ENCODE data around the gene LGR6. TPM values are rescaled to one million over a fixed set of nuclear protein-coding genes. Genes with fewer than 3 reads are reported as not detected.

Gene LGR6
- total RNA-seq, 1 donor from 2014 or later = 0.05 TPM

- DNase-seq (ENCODE audit: low read depth) = no peak
Measured at GRCh38 chr1:202200669-202201068, 7.1 kb downstream of the LGR6 start.

DNA sequence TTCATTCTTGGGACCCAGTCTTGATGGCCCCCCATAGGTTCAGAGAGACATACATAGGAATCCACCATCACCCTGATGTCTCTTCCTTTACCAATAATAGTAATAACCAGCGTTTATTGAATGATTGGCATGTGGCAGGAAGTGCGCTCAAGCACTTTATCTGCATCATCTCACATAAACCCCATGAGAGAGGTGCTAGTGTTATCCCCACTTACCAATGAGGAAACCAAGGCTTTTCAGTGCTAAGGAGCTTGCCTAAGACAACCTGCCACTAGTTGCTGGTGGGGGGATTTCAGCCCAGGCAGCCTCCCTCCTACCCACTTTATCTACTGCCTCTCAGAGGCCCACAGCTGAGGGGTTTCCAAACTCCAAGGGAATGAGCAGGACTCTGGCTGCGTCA, 7.7 kb downstream of the LGR6 start:
- no peak for DNase-seq (ENCODE audit: low read depth)

DNA sequence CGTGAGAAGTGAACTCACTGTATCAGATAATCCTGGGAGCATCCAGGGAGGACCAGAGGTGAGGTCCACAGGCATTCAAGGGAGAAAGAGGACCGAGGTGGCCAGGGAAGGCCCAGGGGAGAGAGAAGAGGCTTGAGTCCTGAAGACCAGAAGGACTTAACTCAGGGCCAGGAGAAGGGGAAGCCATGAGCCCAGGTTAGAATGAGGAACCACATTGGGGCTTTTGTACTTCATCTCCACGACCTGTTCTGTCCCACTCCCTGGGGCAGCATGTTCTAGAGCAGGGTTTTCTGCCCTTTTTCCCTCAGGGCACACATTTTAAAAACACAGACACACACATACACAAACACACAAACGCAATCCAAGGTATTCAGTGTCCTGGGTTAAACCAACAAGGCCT, 8.4 kb downstream of the LGR6 start:
- DNase-seq (ENCODE audit: low read depth) = no peak

DNA sequence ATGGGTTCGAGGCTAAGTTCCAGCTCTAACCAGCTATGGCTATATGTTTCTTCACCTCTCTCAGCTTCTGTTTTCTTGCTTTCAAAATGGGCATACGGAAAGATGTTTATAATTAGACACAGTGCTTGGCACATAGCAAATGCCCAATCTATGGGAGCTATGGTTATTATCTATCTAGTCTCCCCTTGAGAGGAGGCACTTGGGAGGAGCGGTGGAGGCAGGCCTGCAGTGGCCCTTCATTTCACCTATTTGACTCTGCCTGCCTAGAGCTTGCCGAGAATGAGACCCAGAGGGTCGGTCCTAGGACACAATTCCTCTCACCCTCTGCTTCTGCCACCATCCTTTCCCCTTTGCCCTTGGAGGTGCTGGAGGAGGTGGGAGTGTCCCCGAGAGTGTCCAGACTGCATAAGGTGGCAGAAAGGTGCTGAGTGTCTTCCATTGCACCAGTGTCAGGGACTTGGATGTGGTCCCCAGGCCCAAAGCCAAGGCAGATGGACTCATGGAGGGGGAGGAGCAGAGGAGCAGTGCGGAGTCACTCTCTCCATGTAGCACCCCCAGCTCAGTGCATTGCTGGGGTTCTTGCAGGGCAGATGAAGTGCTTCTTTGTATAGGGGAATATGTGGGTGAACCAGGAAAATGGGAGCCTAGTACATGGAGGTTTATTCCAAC, 9.0 kb downstream of the LGR6 start:
- no peak for DNase-seq (ENCODE audit: low read depth)

DNA sequence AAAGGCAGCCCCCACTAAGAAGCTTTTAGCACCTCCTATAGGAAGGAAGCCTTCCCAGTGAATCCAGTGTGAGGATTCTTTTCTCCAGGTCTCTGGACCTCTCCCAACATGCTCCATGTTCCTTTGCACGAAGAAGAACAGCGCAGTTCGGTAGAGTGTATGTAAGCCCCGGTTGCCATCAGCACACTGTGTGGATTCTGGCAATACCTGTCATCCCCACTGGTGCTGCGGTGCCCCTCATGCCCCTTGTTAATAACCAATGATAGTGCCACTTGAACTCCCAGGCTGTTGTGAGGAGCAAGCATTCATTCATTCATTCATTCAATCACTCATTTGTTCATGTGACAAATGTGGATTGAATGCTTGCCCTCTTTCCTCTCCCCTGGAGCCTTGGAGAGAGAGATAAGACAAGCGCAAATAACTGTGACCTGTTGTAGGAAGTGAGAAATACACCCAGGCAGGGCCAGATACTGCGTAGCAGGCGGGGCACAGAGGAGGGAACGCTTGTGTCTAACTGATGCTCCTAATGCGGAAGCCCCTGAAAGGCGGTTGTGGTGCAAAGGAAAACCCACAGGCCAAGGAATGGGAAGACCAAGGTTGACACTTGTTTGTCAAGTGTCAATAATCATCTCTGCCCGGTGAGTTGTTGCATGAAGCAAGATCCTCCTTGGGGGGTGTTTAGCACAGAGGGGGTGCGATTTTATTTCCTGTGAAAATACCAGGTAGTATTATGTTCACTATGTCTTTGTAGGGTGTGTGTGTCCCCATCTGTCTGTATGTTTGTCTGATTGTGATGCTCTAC, 9.8 kb downstream of the LGR6 start:
- DNase-seq (ENCODE audit: low read depth) = no peak

DNA sequence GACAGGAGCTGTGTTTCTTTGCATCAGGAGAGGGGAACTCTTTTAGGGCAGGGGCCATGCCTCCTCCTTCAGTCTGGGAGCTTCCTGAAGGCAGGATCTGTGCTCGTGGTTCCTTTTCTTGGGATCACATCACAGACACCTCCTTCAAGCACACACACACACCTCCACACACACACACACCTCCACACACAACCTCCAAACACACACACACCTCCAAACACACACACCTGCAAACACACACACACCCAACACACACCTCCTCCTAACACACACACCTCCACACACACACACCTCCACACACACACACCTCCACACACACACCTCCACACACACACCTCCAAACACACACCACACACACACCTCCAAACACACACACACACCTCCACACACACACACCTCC, 10.5 kb downstream of the LGR6 start:
- DNase-seq (ENCODE audit: low read depth) = no peak

DNA sequence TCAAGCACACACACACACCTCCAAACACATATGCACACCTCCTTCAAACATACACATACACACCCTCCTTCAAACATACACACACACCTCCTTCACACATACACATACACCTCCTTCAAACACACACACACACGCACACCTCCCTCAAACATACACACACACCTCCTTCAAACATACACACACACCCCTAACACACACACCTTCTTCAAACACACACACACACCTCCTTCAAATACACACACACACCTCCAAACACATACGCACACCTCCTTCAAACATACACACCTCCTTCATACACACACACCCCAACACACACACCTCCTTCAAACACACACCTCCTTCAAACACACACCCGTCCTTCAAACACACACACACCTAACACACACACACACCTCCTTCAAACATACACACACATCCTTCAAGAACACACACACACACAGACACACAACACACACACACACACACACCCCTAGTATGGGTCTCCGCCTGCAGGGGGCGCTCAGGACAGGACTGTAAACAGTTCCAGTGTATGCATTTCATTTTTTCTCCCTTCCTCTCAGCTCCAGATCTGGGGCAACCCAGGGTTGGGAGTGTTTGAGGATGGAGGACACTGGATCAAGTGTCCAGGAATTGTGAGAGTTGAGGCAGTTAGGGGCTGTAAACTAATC, 12.1 kb downstream of the LGR6 start:
- DNase-seq (ENCODE audit: low read depth) = no peak

- DNase-seq (ENCODE audit: low read depth) = peak; percentile 49
Measured at GRCh38 chr1:202207292-202207691, 13.7 kb downstream of the LGR6 start.

DNA sequence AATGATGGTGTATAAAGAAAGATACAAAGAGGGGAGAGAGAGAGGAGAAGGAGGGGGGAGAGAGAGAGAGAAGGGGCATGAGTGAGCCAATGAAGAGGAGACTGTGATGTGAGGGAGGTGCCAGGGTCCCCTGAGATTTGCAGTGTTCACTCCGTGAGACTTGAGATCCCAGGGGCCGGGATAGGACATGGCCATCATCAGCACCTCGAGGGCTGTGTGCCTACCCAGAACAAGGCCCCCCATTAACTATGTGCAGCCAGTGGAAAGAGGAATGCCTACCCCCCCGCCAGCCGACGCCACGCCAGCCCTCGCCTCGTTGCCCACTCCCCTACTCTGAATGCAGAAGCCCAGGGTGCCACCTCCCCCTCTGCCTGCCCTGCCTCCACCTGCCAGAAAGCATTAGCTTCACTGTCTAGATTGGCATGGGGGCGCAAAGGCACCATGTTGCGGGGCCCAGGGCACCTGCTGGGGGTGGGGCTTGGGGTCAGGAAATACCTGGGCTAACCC, 14.8 kb downstream of the LGR6 start:
- no peak for DNase-seq (ENCODE audit: low read depth)

DNA sequence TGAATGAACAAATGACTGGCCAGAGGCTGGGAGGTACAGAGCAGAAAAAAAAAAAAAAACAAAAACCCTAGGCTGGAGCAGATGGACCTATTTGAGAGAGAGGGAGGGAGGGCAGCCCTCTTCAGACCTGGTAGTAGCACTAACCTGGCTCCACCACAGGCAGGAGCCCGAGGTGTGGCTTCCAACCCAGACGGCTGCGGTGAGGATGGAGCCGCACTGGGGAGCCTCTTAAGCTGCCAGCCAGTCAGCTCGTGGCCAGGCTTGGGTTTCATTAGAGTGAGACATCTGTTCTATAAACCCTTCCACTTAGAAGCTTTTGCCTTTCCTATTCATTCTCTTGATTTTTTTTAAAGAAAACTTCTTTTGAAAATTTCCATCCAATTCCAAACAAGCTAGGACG, 16.8 kb downstream of the LGR6 start:
- DNase-seq (ENCODE audit: low read depth) = peak; percentile 24

- no peak for DNase-seq (ENCODE audit: low read depth)
Measured at GRCh38 chr1:202210969-202211368, 17.4 kb downstream of the LGR6 start.

- DNase-seq (ENCODE audit: low read depth) = no peak
Measured at GRCh38 chr1:202212787-202213186, 19.2 kb downstream of the LGR6 start.

- no peak for DNase-seq (ENCODE audit: low read depth)
Measured at GRCh38 chr1:202213361-202214088, 19.9 kb downstream of the LGR6 start.

DNA sequence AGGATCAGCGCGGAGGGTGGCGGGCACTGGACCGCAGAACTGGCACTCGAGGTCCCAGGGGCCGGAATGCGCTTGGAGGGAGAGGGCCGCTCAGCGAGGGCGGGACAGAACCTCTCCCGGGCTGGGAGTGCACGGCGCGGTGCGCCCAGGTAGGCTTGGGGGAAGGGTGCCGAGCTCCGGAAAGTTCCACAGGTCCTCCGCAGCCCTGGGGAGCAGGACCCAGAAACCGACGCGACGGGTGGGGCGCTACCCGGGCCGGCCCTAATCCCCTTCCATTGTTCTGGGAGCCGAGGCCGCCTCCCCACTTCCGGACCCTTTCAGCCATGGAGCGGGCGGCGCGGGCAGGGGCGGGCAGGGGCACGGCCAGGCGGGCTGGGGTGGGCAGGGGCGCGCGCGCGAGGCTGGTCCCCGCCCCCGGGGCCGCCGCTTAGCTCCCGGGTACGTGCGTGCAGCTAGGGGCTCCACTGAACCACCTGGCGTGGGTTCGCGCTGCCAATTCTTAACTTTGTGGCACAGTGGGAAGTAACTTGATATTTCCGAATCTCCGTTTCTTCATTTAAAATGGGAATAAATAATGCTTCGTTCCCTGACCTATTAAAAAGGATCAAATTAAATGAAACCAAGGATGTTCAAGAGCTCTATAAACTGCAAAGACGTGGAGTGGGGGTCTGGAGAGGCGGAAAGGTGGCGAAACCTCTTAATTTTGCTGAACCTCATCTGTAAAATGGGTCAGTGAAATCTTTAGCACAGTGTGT, 20.7 kb downstream of the LGR6 start:
- no peak for DNase-seq (ENCODE audit: low read depth)

DNA sequence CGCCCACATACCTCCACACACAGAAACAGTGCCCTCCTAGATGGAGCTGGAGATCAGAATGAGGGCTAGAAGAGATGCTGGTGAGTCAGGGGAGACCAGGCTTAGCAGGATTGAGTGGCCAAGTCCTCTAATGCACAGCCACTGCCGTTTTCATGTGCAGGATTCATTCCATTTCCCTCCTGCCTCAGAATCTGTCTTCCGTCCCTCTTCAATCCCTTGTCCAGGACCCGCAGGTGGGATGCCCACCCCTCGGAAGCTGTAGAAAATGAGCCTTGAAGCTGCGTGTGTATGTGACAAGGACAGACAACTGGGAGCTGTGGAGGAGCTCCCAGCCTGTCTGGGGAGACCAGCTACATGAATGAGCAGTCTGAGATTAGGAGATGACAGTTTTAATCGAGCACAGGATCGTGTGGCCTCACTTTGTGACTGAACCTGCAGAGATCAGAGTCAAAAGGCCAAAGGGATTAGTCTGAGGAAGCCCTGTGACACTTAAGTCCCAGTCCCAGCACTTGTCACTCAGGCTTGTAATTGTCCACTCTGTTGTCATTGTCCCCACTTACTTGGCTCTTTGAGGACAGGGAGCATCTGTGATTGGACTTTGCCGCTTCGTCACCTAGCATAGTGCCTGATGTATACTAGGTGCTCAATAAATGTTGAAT, 22.0 kb downstream of the LGR6 start:
- no peak for DNase-seq (ENCODE audit: low read depth)

DNA sequence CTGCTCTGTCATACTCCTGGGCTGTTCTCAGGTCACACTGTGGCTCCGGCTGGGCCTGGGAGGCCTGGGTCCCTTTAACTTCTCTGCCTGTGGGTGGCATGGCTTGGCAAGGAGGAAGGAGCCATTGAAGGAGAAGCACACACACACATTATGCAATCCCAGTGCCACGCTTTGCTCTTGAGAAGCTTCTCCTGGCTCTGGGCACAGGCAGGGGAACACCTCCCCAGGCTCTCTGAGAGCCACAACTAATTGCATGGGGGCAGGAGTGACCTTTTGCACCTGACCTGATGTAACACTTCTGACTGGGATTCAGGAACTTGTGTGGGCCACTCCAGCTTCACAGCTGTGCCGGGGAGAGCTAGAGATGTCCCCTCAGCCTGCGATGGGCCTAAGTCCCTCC, 23.1 kb downstream of the LGR6 start:
- DNase-seq (ENCODE audit: low read depth) = peak; percentile 47

- no peak for DNase-seq (ENCODE audit: low read depth)
Measured at GRCh38 chr1:202217516-202217915, 23.9 kb downstream of the LGR6 start.

DNA sequence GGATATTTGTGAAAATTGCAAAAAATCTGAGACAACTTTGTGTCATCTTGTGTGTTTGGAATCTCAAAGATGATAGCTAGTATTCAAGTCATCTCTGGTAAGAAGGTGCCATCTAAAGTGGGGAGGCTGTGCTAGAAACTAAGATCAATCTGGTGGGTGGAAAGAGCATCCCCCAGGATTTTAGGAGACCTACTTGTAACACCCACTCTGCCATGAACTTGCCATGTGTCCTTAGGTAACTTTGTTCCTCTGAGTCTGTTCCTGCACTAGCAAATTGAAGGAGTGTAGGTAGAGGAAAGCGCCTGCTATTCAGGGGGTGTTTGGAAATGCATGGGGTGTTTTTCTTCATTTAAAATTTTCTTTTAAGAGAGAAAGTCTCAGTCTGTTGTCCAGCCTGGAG, 24.4 kb downstream of the LGR6 start:
- DNase-seq (ENCODE audit: low read depth) = no peak

DNA sequence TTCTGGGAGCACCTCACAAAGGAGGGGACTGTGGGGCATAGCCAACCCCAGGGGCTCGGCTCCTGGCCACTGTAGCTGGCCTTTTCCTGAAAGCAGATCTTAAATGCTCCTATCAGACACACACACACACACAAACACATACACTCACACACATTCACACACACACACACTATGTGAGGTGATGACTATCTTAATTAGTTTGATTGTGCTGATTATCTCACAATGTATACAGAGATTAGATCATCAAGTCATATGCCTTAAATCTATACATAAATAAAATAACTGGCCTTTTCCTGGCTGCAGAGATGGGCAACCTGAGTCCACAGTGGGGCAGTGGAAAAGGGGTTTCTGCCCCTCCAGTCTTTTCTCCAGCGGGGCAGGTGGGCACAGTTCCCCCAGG, 27.1 kb downstream of the LGR6 start:
- DNase-seq (ENCODE audit: low read depth) = no peak

Measured in renal cortical epithelial cell (primary cell).